Fibroblast of the conjunctiva (primary cell): ENCODE results near the gene PRSS36.
"Not testable (repeated sequence)": the region's sequence is repeated elsewhere in the genome, so short reads cannot be mapped to it uniquely, and the experiment has no call there.

Source experiments
- DNase-seq: peaks from one replicate; pipeline ENCODE4 v3.0.0-alpha.2; 2010; ENCODE audit warnings: low read depth

The PRSS36 gene

DNA sequence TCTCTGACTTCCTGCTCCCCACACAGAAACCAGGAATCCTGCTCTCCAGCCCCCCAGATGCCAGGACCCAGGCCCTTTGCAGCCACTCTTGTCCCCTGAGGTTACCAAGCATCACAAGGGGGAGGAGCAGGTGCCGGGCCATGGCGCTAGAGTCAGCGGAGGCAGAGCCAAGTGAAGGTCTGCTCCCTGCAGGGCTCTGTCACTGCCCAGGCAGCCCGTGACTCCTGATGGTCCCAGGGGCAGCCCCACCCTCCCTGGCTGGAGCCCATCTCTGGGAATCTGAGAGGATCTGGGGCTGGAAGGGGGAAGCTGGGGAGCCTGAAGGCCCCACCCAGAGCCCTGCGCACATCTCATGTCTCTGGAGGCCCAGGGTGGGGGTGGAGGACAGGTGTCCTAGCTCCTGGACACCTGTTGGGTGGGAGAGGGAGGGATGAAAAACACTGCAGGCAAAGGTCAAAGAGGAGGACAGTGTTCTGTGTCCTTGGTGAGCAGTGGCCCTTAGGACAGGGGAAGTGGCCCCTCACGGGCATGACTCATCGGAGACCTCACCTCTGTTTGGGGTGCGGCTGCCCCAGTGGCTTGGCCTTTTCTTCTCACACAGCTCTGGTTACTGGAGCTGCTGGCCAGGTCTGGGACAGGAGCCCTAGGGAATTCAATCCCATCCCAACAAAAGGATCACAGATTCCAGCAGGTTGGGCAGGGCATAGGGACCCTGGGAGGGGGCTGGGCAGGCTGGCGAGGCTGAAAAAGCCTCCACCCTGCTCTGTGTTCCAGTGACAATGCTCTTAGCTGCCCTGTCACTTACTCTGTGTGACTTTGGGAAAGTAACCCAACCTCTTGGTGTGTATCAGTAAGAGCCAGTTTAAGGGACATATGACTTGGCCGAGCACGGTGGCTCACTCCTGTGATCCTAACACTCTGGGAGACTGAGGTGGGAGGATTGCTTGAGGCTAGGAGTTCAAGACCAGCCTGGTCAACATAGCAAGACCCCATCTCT lies at the start of gene PRSS36:
Gene PRSS36 (minus strand): TSS at position 173 of the 997 bp plus-strand sequence. CDS start 31 bp downstream, at position 142.
- no peak for DNase-seq

DNA sequence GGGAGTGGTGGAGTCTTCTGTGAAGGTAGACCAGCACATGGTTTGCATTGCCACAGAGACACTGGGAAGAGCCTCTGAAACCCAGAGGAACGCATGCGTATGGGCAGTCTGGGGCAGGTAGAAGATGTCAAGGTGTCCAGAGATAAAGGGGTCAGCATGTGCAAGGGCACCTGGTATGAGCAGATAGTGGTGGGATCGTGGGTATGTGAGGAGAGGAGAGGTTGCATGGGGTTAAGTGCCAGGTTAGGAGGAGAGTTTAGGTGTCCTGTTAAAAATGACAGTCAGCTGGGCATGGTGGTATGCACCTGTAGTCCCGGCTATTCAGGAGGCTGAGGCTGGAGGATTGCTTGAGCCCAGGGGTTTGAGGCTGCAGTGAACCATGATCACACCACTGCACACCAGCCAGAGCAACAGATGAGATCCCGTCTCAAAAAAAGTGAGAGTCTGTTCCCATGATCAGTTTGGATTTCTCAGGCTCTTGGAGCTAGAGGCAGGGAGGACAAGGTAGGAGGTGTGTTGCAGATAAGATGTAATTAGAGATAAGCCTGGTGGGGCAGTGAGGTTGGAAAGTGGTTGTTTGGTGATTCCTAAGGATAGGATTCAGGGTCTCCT lies 49.7 kb upstream of the PRSS36 start:
- no peak for DNase-seq

DNA sequence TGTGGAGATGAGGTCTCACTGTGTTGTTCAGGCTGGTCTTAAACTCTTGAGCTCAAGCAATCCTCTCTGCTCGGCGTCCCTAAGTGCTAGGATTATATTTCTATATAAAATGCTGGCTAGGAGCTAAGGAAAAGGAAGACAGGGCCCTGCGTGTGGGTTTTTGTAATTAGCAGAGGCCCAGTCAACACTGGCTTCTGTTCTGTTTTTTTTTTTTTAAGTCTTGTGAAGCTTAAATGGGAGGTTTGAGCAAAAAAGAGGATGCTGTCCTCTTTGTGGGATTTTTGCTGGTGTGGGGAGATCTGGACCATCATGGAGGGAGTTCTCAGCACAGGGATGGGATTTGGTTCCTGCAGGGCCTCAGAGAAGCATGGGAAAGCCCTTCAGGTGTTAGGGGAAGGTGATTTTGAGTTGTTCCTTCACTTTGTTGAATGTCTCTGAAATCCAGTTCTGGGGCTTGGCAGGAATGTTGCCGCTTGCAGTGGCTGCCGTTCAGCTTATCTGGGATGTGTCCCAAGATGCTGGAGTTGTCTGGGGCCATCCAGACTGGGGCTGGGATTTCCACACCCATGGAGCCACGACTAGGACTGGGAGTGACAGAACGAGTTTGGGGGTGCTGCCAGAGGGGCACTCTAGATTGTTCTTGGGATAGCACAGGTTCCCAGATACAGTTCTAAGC lies 48.5 kb upstream of the PRSS36 start:
- no peak for DNase-seq

DNA sequence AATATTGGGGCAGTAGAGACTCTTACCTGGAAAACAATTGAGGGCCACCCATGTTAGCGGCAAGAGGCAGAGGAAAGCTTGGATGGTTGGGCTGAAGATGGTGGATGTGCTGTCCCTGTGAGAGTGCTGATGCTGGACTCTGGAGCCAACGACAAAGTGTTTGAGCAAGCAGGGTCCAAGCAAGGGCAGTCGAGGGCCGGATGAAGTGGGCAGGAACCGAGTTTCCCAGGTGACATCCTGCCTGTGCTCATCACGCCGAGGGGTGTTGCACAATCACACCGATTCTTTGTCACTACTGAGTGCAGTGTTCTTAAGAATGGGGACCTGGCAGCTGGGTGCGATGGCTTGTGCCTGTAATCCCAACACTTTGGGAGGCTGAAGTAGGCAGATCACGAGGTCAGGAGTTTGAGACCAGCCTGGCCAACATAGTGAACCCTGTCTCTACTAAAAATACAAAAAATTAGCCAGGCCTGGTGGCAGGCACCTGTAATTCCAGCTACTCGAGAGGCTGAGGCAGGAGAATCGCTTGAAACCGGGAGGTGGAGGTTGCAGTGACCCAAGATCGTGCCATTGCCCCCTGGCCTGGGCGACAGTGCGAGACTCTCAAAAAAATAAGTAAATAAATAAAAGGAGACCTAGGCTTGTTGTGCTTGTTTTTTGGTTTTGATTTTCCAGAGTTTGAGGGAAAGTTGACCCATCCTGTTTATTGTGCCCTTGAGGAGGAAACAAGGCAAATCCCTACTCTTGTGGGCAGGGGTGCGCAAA lies 46.6 kb upstream of the PRSS36 start:
- no peak for DNase-seq

DNA sequence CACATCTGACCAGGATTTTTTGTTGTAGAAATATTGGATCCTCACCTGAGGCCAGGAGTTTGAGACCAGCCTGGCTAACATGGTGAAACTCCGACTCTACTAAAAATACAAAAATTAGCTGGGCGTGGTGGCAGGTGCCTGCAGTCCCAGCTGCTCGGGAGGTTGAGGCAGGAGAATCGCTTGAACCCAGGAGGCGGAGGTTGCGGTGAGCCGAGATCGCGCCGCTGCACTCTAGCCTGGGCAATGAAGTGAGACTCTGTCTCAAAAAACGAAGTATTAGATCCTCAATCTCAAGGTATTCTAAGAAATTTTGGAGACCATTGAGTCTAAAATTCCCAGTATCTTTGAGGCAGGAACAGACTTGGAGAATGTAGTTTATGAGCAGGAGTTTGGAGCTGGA lies 46.0 kb upstream of the PRSS36 start:
- DNase-seq, result not testable (repeated sequence)

DNA sequence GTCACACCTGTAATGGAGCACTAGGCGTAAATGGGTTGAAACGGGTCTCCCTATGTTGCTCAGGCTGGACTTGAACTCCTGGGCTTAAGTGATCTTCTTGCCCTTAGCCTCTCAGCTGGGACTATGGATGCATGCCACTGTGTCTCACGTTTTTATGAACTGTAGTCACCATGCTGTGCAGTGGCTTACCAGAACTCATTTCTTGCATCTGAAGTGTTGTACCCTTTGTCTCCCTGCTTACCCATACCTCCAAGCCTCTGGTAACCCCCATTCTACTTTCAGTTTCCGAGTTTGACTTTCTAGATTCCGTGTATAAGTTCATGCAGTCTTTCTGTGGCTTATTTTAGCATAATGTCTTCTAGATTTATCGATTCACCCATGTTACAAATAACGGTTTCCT lies 45.0 kb upstream of the PRSS36 start:
- no peak for DNase-seq

DNA sequence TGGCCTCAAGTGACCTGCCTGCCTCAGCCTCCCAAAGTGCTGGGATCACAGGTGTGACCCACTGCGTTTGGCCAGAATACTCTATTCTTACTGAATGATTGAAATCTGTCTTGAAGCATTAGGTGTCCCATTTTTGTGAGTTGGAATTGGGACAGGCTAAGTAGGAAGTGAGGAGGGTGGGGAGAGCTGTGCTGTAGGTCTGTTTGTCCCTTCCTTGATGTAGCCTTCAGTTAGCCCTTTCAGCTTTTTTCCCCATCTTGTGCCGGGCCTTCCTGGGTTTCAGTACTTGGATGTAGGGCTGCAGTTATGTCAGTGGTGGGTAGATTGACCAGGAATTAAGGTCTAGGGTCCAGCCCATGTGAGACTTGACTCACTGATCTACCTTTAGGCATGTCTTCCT lies 44.0 kb upstream of the PRSS36 start:
- DNase-seq, result no peak

DNA sequence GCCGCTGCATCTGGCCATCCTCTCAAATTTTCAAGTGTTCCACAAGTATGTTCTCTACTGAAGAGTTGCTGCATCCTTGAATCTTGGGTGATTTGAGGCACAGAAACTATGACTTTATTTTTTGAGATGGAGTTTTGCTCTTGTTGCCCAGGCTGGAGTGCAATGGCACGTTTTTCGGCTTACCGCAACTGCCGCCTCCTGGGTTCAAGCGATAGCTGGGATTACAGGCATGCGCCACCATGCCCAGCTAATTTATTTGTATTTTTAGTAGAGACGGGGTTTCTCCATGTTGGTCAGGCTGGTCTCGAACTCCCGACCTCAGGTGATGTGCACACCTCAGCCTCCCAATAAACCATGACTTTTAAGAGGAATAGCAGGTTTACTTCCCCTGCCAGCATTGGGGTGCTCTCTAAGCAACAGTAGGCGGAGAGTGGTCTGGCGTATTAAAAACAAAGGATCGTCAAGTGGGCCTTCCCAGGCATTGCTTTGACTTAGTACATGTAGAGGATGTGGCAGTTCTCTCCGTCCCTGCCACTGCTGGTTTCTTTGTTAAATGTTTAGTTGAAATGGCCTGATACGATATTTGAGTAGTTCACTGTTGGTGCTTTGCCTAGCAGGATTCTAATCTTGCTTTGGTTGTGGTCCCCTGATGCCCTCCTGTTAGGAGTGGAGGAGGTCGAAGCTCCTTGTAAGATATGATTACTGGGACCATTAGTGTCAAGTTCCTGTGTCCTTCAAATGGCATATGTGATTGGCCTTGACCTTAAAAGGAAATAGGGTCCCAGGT lies 43.2 kb upstream of the PRSS36 start:
- no peak for DNase-seq

DNA sequence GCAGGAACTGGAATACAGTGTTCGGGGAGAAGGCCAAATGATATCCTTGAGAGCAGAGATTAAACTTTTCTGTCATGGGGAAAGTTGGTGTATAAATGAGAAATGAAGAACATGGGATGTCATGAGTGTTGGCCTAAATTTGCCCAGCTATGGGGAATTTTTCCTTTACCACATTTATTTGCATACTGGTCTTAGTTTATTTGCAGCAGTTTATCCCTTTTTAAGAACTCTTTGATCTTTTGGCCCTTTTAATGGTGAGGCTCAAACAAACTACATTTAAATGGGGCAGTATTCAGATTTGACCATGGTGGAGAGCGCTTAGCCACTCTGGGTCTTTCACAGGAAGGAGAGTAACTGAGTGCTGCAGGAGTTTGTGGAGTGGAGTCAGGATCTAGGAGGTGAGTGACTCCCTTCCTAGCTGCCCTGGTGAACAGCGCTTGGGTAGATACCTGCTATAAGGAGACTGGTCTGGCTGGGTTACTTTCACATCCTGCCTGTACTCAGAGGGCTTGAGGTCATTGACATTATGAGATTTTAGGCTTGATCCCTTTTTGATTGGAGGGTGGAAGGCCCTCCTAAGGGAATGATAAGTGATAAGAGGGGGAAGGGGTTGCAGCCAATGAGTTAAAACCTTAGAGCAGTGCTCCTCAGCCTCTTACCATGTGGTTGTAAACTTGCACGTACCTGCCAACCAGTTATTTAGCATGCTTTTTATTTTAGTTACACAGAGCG lies 42.0 kb upstream of the PRSS36 start:
- DNase-seq, result no peak

DNA sequence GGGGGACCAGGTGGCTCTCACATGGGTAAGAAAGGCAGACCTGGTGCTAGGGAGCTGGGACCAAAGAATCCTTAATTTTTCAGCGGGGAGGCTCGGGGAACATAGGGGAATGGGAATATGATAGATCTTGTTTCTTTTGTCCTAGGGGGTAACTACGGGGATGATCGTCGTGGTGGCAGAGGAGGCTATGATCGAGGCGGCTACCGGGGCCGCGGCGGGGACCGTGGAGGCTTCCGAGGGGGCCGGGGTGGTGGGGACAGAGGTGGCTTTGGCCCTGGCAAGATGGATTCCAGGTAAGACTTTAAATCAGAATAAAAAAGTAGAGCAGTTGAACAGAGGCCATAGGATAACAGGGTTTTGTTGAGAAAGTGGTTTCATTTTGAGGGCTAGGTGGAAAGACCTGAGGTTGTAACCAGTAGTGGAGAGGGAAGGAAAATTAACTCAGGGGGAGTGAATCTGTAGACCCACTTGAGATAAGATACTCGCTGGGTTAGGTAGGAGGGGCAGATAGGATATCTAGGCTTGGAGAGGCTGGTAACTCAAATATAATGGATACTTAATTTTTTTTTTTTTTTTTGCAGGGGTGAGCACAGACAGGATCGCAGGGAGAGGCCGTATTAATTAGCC lies 41.1 kb upstream of the PRSS36 start:
- no peak for DNase-seq

DNA sequence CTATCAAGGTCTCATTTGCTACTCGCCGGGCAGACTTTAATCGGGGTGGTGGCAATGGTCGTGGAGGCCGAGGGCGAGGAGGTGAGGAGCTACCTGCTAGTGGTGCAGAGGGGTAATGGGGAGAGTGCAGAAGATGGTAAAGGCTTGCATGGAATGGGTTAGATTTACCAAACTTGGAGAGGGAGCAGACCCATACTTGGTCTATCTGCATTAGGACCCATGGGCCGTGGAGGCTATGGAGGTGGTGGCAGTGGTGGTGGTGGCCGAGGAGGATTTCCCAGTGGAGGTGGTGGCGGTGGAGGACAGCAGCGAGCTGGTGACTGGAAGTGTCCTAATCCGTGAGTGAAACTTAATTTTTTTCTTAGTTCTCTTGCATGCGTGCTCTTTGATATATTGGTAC lies 40.2 kb upstream of the PRSS36 start:
- DNase-seq, result no peak

DNA sequence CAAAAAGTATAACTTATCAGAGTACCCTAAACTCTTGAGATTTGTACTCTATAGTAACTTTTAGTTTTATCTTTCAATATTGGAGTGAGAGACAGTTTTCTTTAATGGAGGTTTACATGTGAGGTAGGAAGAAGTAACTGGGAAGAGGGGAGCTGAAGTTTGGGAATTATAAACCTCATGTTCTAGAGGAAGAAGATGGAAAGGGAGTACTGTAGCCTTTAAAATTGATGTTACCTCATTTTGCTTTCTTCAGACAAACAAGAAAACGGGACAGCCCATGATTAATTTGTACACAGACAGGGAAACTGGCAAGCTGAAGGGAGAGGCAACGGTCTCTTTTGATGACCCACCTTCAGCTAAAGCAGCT lies 39.5 kb upstream of the PRSS36 start:
- no peak for DNase-seq

DNA sequence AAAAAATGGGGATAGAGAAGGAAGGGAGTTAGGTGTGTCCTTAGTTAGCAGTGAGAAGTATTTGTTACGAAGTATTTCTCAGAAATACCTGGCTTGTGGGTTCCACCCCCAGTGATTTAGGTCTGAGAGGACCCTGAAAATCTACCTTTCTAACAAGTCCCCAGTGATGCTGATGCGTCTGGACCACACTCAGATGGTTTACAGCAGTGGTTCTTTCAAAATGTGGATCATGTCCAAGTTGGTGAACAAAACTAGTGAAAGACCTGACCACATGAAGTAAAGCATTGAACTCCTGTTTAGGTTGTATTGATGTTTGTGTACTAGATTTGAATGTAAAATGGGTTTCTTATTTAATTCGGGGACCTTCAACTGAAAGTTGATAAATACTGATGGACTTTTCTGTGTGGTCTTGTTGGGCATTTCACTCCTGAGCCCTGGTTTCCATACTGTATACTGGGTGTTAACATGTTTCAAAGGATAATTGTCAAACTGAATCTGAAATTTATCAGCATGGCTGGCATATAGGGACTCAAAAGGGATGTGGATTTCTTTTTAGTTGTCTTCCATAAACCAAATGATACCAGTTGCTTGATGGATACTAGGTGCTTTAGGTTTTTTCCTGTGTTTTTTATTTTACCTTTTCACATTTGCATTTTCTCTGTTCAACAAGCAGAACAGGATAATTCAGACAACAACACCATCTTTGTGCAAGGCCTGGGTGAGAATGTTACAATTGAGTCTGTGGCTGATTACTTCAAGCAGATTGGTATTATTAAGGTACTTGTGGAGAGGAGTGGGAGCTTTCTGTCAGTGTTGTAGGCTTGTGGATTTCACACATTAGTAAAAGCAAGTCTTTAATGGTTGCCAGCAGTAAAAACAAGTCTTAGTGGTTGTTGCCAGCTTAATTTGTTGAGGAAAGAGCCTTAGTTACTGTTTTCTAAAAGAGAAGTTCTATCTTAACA lies 38.9 kb upstream of the PRSS36 start:
- DNase-seq, result no peak

DNA sequence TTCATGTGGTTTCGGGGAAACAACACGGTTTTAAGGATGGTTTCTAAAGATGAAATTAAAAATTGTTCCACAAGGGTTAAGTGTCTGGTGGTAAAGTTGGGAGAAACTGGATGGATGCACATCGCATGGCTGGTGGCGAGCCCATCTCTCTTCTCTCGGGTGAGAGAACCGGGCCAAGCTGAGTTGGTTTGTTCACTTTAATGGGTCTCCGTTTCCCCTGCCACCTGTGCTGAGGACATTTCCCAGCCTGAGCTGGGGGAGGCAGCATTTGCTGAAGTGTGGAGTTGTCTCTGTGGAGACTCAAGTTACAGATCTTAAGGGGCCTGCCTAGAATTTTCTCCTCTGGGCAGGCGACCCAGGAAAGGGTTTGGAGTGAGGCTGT lies 37.9 kb upstream of the PRSS36 start:
- no peak for DNase-seq

DNA sequence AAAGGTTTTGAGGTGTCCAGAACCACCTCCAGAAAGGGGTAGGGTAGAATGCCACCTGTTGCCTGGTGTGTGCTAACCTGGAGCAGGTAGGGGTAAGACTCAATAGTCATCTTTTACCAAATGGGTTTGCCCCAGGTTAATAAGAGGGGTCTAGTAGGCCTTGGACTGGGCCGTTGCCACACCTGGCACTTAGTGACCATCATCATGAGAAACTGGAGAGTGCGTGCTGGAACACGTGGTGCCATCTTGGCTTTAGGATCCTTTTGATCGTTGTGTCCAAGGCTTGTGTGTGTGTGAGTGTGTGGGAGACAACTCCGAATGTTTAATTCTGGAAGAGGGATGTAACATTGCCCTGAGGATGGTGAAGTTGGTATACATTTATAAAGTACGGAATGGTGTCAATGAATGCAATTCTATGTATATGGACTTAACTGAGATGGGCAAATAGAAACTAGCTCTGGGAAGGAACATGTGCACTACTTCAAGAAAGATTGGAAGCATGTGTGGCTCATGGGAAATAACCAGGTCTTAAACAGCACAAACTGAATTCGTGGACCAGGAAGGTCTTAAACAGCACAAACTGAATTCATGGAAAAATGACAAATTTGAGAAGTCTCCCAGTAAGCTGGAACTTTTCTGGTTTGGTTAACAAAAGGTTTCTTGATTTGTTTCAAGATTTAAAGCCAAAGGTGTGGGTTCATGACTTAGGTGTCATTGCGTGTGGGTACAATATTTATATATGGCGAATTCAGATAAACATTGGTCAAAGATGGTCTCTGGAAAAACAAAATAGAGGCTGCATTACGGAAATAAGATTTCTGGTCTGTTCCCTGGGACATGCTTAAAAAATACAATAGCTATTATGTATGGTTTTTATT lies 37.3 kb upstream of the PRSS36 start:
- no peak for DNase-seq

DNA sequence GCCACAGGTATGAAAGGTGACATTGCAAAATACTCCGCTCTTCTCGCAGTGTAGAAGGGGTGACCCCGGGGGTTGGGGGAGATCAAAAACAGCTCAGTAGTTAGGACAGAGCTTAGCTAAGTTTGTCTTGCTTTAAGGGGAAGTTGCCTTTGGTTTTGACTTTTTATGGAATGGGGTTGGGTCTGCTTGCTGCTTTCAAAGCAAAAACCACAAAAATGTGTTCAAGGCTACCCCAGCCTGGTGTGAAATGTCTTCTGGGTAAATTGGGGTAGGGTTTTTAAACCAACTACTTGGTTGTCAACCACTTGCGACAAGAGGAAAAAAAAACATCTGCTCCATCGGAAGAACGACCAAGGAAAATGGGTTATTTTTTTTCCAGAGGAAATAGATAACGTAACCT lies 36.3 kb upstream of the PRSS36 start:
- no peak for DNase-seq

DNA sequence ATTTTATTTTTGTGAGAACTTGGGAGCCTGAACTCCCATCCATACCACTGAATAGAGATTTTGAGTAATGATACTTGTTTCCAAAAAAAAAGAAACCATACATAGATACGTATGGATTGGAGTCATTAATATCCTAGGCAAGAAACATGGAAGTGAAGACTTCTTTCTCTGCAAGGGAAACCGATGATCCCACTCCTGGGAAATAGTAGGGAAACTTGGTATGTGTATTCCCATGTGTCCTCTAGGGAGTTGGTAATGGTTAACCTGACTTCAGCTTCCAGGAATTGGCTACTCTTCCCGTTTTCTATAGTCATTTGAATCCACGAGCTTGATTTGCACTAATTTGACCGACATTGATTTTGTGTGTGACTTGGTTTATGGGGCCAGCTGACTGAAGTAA lies 35.5 kb upstream of the PRSS36 start:
- no peak for DNase-seq

DNA sequence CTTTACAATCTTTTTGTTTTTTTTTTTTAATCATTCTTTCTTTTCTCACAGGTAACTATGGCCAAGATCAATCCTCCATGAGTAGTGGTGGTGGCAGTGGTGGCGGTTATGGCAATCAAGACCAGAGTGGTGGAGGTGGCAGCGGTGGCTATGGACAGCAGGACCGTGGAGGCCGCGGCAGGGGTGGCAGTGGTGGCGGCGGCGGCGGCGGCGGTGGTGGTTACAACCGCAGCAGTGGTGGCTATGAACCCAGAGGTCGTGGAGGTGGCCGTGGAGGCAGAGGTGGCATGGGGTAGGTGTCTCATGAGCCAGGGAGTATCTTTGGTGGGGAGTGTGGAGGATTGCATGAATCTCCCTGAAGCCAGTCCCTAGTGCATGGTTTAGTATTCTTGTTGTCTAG lies 35.0 kb upstream of the PRSS36 start:
- DNase-seq, result no peak
